ENCODE data around the gene IFFO2. TPM values are rescaled to one million over a fixed set of nuclear protein-coding genes. Genes with fewer than 3 reads are reported as not detected.

Gene IFFO2
- total RNA-seq, 1 experiment from 2014 or later = 13.0 TPM

DNA sequence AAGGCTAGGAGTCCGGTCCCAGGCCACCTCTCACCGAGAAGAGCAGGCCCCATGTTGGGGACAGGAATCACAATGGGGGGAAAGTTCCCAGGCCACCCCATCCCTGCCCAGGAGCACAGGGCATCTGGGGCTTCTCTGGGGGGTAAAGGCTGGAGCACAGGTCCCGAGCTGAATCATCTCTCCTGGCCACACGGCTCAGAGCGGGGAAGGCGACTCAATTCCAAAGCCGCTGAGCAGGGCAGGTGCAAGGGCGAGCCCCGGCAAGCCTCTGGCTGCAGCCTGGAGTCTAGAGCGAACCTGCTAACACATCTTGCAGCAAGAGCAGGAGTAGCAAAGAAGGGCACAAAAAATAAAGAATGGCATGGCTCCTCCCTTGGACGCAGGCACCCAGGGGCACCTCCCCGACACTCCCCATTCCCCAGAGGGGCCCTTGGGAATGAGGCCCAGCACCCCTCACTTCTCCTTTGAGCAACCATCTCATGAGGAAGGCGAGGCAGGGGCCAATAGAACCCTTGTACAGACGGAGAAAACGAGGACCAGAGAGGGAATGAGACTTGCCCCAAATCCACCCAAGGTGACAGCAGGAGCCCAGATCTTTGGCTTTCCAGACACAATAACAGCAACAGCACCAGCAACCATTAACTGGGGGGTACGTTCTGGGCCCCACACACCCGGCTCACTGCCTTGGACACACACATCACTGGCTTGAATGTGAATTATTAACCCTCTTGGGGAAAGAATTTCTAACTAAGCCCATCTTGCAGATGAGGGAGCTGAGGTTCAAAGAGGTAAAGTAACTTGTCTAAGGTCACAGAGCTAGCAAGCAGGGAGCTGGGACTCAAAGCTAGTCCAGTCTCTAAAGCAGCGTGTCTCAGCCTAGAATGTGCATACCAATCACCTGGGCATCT lies 33.4 kb downstream of the IFFO2 start:
- H3K4me1 Mint-ChIP-seq (ENCODE audit: low read depth, unreplicated experiment) = no peaks in the 10 kb centered on the region
- TF ChIP-seq, protein P1, sequence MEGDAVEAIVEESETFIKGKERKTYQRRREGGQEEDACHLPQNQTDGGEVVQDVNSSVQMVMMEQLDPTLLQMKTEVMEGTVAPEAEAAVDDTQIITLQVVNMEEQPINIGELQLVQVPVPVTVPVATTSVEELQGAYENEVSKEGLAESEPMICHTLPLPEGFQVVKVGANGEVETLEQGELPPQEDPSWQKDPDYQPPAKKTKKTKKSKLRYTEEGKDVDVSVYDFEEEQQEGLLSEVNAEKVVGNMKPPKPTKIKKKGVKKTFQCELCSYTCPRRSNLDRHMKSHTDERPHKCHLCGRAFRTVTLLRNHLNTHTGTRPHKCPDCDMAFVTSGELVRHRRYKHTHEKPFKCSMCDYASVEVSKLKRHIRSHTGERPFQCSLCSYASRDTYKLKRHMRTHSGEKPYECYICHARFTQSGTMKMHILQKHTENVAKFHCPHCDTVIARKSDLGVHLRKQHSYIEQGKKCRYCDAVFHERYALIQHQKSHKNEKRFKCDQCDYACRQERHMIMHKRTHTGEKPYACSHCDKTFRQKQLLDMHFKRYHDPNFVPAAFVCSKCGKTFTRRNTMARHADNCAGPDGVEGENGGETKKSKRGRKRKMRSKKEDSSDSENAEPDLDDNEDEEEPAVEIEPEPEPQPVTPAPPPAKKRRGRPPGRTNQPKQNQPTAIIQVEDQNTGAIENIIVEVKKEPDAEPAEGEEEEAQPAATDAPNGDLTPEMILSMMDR (IDR thresholded peaks at IDR 0.05; ENCODE audit: unreplicated experiment) = no peak
- no peak overlapping the region for H3K4me3 Mint-ChIP-seq (ENCODE audit: low read depth, unreplicated experiment)
- intact Hi-C loops (cut with micrococcal nuclease; ENCODE audit: unreplicated experiment) = no loop called here
- BruUV-seq (replicated peaks) = no TSS peak
- peaks cover 5% of the 10 kb centered on the region for H3K36me3 Mint-ChIP-seq (ENCODE audit: insufficient read depth, unreplicated experiment)
- CTCF ChIA-PET = interaction anchor here (0.5 kb wide), 1 partner anchor 275 kb away, joined by 4 read pairs; no protein-coding TSS in a partner anchor
- no peaks in the 10 kb centered on the region for H3K27me3 Mint-ChIP-seq (ENCODE audit: unreplicated experiment)
- DNase-seq = no peak
- no peaks in the 10 kb centered on the region for H3K9me3 Mint-ChIP-seq (ENCODE audit: low read depth, unreplicated experiment)
- no peak overlapping the region for H3K27ac Mint-ChIP-seq (ENCODE audit: unreplicated experiment)

DNA sequence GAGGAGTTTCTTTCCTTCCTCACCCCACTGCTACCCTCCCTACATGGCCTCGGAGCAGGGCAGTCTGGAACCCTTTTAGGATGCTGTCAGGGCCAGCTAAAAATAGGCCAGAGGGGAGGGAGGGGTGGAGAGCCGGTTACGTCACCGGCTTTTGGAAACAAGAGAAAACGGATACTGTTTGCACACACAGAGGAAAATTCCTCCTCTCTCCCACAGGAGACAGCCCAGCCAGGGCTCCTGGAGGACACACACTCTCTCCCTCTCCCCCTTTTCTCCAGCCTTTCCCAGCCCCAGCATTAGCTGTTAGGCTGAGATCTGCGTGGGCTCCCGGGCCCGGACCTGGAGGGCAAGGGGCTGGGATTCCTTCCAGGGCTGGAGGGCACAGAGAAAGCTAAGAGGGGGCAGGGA lies 34.2 kb downstream of the IFFO2 start:
- TF ChIP-seq, protein P1 (IDR thresholded peaks at IDR 0.05; ENCODE audit: unreplicated experiment) = no peak
- H3K9me3 Mint-ChIP-seq (ENCODE audit: low read depth, unreplicated experiment) = no peaks in the 10 kb centered on the region
- H3K4me1 Mint-ChIP-seq (ENCODE audit: low read depth, unreplicated experiment) = no peaks in the 10 kb centered on the region
- no TSS peak for BruUV-seq (replicated peaks)
- H3K4me3 Mint-ChIP-seq (ENCODE audit: low read depth, unreplicated experiment) = no peak overlapping the region
- CTCF ChIA-PET = no interaction called here
- DNase-seq = no peak
- H3K27me3 Mint-ChIP-seq (ENCODE audit: unreplicated experiment) = no peaks in the 10 kb centered on the region
- H3K27ac Mint-ChIP-seq (ENCODE audit: unreplicated experiment) = no peak overlapping the region
- intact Hi-C loops (cut with micrococcal nuclease; ENCODE audit: unreplicated experiment) = no loop called here
- H3K36me3 Mint-ChIP-seq (ENCODE audit: insufficient read depth, unreplicated experiment) = peaks cover 5% of the 10 kb centered on the region

DNA sequence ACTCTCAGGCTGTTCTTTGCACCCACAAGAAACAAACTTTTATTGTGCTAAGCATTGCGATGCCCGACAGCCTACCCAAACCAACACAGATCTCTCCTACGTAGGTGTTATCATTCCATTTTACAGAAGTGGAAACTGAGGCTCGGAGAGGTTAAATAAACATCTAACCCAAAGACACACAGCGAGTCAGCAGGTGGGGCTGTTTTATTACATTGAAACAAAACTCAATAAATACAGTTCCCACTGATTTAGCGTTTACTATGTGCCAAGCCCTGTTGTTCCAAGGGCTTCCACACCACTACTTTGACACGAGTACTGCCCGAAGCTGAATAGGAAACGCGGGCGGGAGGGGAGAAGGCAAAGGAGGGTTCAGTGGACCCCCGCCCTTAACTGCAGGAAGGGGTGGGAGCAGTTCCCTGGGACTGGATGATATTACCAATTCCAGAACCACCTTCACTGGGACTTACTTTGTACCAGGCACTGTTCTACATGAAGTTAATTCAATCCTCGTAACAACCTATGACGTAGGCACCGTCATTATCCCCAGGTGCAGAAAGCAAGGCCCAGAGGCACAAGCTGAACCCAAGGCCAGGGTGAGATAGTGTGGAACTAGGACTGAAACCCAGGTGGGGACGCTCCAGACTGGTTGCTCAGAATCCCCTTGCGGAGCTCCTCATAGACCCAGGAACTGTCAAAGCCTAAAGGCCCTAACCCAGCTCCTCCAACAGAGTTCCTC lies 34.8 kb downstream of the IFFO2 start:
- CTCF ChIA-PET = no interaction called here
- Mint-ChIP-seq H3K4me1 (ENCODE audit: low read depth, unreplicated experiment) (no peaks in the 10 kb centered on the region), H3K27ac (ENCODE audit: unreplicated experiment) (no peak overlapping the region)

DNA sequence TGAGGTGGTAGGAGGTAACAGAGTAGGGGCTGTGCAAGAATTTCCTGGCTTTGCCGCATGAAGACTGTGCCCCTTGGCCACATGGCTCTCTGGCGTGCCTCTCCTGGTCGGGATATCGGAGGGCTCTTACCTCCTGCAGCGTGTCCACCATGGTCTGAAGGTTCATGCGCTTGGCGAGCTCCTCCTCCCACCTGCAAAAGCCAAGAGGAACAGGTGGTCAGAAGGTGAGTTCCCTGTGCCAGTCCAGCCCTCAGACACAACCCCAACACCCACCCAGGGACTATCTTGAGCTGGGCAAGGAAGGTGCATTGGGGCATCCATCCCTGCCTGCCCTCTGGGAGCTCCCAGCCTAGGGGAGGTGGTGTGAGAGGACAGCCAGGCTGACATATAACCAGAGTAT lies 35.5 kb downstream of the IFFO2 start:
- intact Hi-C loops (cut with micrococcal nuclease; ENCODE audit: unreplicated experiment) = no loop called here
- no TSS peak for BruUV-seq (replicated peaks)
- H3K27me3 Mint-ChIP-seq (ENCODE audit: unreplicated experiment) = no peaks in the 10 kb centered on the region
- peaks cover 10% of the 10 kb centered on the region for H3K36me3 Mint-ChIP-seq (ENCODE audit: insufficient read depth, unreplicated experiment)
- H3K4me1 Mint-ChIP-seq (ENCODE audit: low read depth, unreplicated experiment) = no peaks in the 10 kb centered on the region
- no peak overlapping the region for H3K27ac Mint-ChIP-seq (ENCODE audit: unreplicated experiment)
- no peaks in the 10 kb centered on the region for H3K9me3 Mint-ChIP-seq (ENCODE audit: low read depth, unreplicated experiment)
- H3K4me3 Mint-ChIP-seq (ENCODE audit: low read depth, unreplicated experiment) = no peak overlapping the region
- CTCF ChIA-PET = no interaction called here
- no peak for DNase-seq
- TF ChIP-seq, protein P1 (IDR thresholded peaks at IDR 0.05; ENCODE audit: unreplicated experiment) = no peak

More for the DNA sequence above, 34.8 kb downstream of the IFFO2 start:
- Mint-ChIP-seq H3K27me3 (ENCODE audit: unreplicated experiment) (no peaks in the 10 kb centered on the region), H3K36me3 (ENCODE audit: insufficient read depth, unreplicated experiment) (peaks cover 10% of the 10 kb centered on the region), H3K9me3 (ENCODE audit: low read depth, unreplicated experiment) (no peaks in the 10 kb centered on the region), H3K4me3 (ENCODE audit: low read depth, unreplicated experiment) (no peak overlapping the region)
- intact Hi-C loops (cut with micrococcal nuclease; ENCODE audit: unreplicated experiment) = no loop called here
- TF ChIP-seq, protein P1 (IDR thresholded peaks at IDR 0.05; ENCODE audit: unreplicated experiment) = no peak
- no peak for DNase-seq
- no TSS peak for BruUV-seq (replicated peaks)

Data from Calu3 (cell line).